SK-N-SH (cell line): ENCODE results near the gene RB1. TPM values are rescaled to one million over a fixed set of nuclear protein-coding genes. Genes with fewer than 3 reads are reported as not detected.

Source experiments
- CTCF ChIA-PET: fragments of 300-600, 350-600 bp; formaldehyde crosslinking; extraction: SDS; loops from one replicate; lab custom pipeline; 2021; lab: Yijun Ruan, JAX
- POLR2A ChIA-PET: fragments of 350-600 bp; sonication (Branson Sonifier 250); formaldehyde crosslinking; extraction: SDS; loops from one replicate; lab custom pipeline; 2020; ENCODE audit warnings: antibody characterized with exemption, inconsistent platforms; lab: Yijun Ruan, JAX
- DNase-seq: peaks from one replicate; pipeline ENCODE4 v3.0.0; 2012
- H2AFZ ChIP-seq: fragments of 200-600 bp; sonication (generic); 2 replicates; pipeline ENCODE4 v1.8.1; 2016; ENCODE audit warnings: antibody characterized with exemption, mild to moderate bottlenecking, low read depth
- H3F3A ChIP-seq: fragments of 200-600 bp; sonication (generic); replicated peaks from 2 replicates; pipeline ENCODE3; 2016; ENCODE audit warnings: antibody characterized with exemption, mild to moderate bottlenecking; ENCODE audit not compliant: insufficient read depth
- H3K27ac ChIP-seq, 2 experiments: fragments of 200-500 bp in 1 of 2; fragments of 200-600 bp in 1 of 2; sonication (Bioruptor generic) in 1 of 2; sonication (generic), shearing (Covaris generic) in 1 of 2; 2 replicates each; pipeline versions ENCODE4 v1.5.1 to v1.6.1; 2014 to 2016; ENCODE audit warnings: low read depth in 2 of 2, inconsistent platforms in 1 of 2, low read length in 1 of 2, mild to moderate bottlenecking in 1 of 2, mixed read lengths in 1 of 2
- H3K27me3 ChIP-seq: fragments of 200-600 bp; sonication (generic), shearing (Covaris generic); 2 replicates; pipeline ENCODE4 v1.6.1; 2016; ENCODE audit warnings: mixed run types; ENCODE audit not compliant: insufficient read depth
- H3K36me3 ChIP-seq, 2 experiments: fragments of 200-500 bp in 1 of 2; fragments of 200-600 bp in 1 of 2; sonication (Bioruptor generic) in 1 of 2; sonication (generic) in 1 of 2; replicated peaks in 1 of 2; 2 replicates each; pipeline versions ENCODE3 to v1.5.1; 2014 to 2016; ENCODE audit warnings: low read length in 1 of 2, mild to moderate bottlenecking in 1 of 2; ENCODE audit not compliant: insufficient read depth in 2 of 2, control insufficient read depth in 1 of 2
- H3K4me1 ChIP-seq, 2 experiments: fragments of 200-500 bp in 1 of 2; fragments of 200-600 bp in 1 of 2; sonication (Bioruptor generic) in 1 of 2; sonication (generic), shearing (Covaris generic) in 1 of 2; 2 replicates each; pipeline versions ENCODE4 v1.5.1 to v1.6.1; 2014 to 2016; ENCODE audit warnings: low read depth in 1 of 2, low read length in 1 of 2, mixed run types in 1 of 2; ENCODE audit not compliant: insufficient read depth in 2 of 2, control insufficient read depth in 1 of 2
- H3K4me2 ChIP-seq: fragments of 200-600 bp; sonication (generic), shearing (Covaris generic); 2 replicates; pipeline ENCODE4 v1.6.1; 2017; ENCODE audit warnings: mixed run types
- H3K4me3 ChIP-seq, 2 experiments: fragments of 200-500 bp in 1 of 2; fragments of 200-600 bp in 1 of 2; sonication (Bioruptor generic) in 1 of 2; sonication (generic), shearing (Covaris generic) in 1 of 2; 2 replicates each; pipeline versions ENCODE4 v1.5.1 to v1.8.1; 2014 to 2016; ENCODE audit warnings: low read depth in 2 of 2, inconsistent platforms in 1 of 2, low read length in 1 of 2, mild to moderate bottlenecking in 1 of 2, mixed read lengths in 1 of 2, moderate library complexity in 1 of 2
- H3K79me2 ChIP-seq: fragments of 200-600 bp; sonication (generic); 2 replicates; pipeline ENCODE4 v1.8.1; 2017; ENCODE audit warnings: mild to moderate bottlenecking; ENCODE audit not compliant: insufficient read depth
- H3K9ac ChIP-seq: fragments of 200-600 bp; sonication (generic); 2 replicates; pipeline ENCODE4 v1.6.1; 2017; ENCODE audit warnings: mixed run types
- H3K9me2 ChIP-seq: fragments of 200-600 bp; sonication (generic); 2 replicates; pipeline ENCODE4 v1.6.1; 2017; ENCODE audit warnings: mixed run types
- H3K9me3 ChIP-seq: fragments of 200-600 bp; sonication (generic); 2 replicates; pipeline ENCODE4 v1.6.1; 2017; ENCODE audit warnings: mixed run types, mild to moderate bottlenecking, moderate library complexity
- H4K20me1 ChIP-seq: fragments of 200-600 bp; sonication (generic); 2 replicates; pipeline ENCODE4 v1.6.1; 2017; ENCODE audit warnings: mild to moderate bottlenecking, mixed run types; ENCODE audit not compliant: insufficient read depth
- CHD2 ChIP-seq: fragments of 150-350 bp; IDR thresholded peaks from 2 replicates; pipeline ENCODE4 v1.6.1; 2018; ENCODE audit warnings: low read length; ENCODE audit not compliant: partially characterized antibody
- ELF1 ChIP-seq: IDR thresholded peaks from 2 replicates; pipeline ENCODE4 v1.4.0; 2012
- EZH2phosphoT487 ChIP-seq: fragments of 200-600 bp; sonication (generic); IDR thresholded peaks from 2 replicates; pipeline ENCODE4 v1.6.1; 2017; ENCODE audit warnings: low read depth, mixed run types, mild to moderate bottlenecking, antibody characterized with exemption, moderate library complexity, borderline replicate concordance
- FOXJ3 ChIP-seq: sonication (generic); formaldehyde crosslinking; IDR thresholded peaks from 2 replicates; pipeline ENCODE4 v1.5.1; 2020; ENCODE audit warnings: mild to moderate bottlenecking, missing genetic modification reagents
- FOXM1 ChIP-seq: IDR thresholded peaks from 2 replicates; pipeline ENCODE4 v1.4.0; 2012; ENCODE audit warnings: low read depth, mild to moderate bottlenecking
- IRF3 ChIP-seq: fragments of 150-350 bp; IDR thresholded peaks from 2 replicates; pipeline ENCODE4 v1.6.1; 2016; ENCODE audit warnings: mild to moderate bottlenecking, low read depth, low read length
- MAX ChIP-seq: IDR thresholded peaks from 2 replicates; pipeline ENCODE4 v1.4.0; 2012; ENCODE audit warnings: low read depth
- MXI1 ChIP-seq: IDR thresholded peaks from 2 replicates; pipeline ENCODE4 v1.6.1; 2012; ENCODE audit warnings: mild to moderate bottlenecking, low read depth, low read length, improper control_type of control experiment
- POLR2AphosphoS5 ChIP-seq: IDR thresholded peaks from 2 replicates; pipeline ENCODE4 v1.6.1; 2012; ENCODE audit warnings: low read depth, low read length
- TAF1 ChIP-seq: IDR thresholded peaks from 2 replicates; pipeline ENCODE4 v1.6.1; 2012; ENCODE audit warnings: low read depth, mild to moderate bottlenecking, low read length, moderate library complexity, borderline replicate concordance
- TEAD4 ChIP-seq: IDR thresholded peaks from 2 replicates; pipeline ENCODE4 v1.4.0; 2012; ENCODE audit warnings: mild to moderate bottlenecking, borderline replicate concordance; ENCODE audit not compliant: insufficient read depth
- USF1 ChIP-seq: IDR thresholded peaks from 2 replicates; pipeline ENCODE4 v1.4.0; 2012; ENCODE audit warnings: low read depth, borderline replicate concordance
- YY1 ChIP-seq: IDR thresholded peaks from 2 replicates; pipeline ENCODE4 v1.4.0; 2012; ENCODE audit warnings: low read depth, mild to moderate bottlenecking
- WGBS: methylation state at CpG from one replicate; pipeline ENCODE4 v1.1.6; 2017; ENCODE audit warnings: low lambda C conversion rate; 5-methylcytosine and 5-hydroxymethylcytosine counted together
- polyA plus RNA-seq, 3 experiments: library from polyadenylated mRNA; depleted of rRNA; stranded (reverse); fragments of >200 nt; gene quantifications; 2 replicates each; pipeline ENCODE4 v1.2.3, GENCODE V29; 2012

Gene RB1
- polyA plus RNA-seq, 1 of the 3 experiments (the other 2 are of a cell fraction), result 11.5 TPM

GRCh38 chr13:48304143-48304876 is 759 bp downstream of the RB1 start:
- peaks cover 13 to 14% of the 10 kb centered on the region in 2 experiments for H3K36me3 ChIP-seq
- CTCF ChIA-PET, result interaction anchor here (1.2 to 1.5 kb wide), 2 partner anchors 71 to 266 kb away, joined by 3 read pairs; partner anchors contain the start of gene ITM2B
- H3K4me3 ChIP-seq, result peak overlapping the region; percentile 81 to 91
- H3K9ac ChIP-seq, result peak overlapping the region; percentile 98
- H3K79me2 ChIP-seq, result peaks cover 52% of the 10 kb centered on the region
- TF ChIP-seq MXI1 (0 out of 2 replicates have a peak, but pooled peaks have one; percentile 46), MAX (peak; percentile 34; the same call in 1 of the 2 replicates), CHD2 (peak; percentile 12), TEAD4 (no peak)
- no peaks in the 10 kb centered on the region for H3K9me3 ChIP-seq
- H3K4me1 ChIP-seq, result peaks cover 0 to 17% of the 10 kb centered on the region in 2 experiments; a peak in 2 of 4 replicates
- H3K27me3 ChIP-seq, result no peaks in the 10 kb centered on the region
- H3K9me2 ChIP-seq, result no peaks in the 10 kb centered on the region
- H2AFZ ChIP-seq, result peak overlapping the region; percentile 87; the same call in 1 of the 2 replicates
- H3K27ac ChIP-seq, result peak overlapping the region; percentile 95 to 96
- H4K20me1 ChIP-seq, result no peaks in the 10 kb centered on the region
- H3K4me2 ChIP-seq, result peak overlapping the region; percentile 85
- peak; percentile 50 for DNase-seq
- peaks cover 12% of the 10 kb centered on the region for H3F3A ChIP-seq
- POLR2A ChIA-PET, result no interaction called here
- WGBS, result 3% methylated on average over 23 of the region's 36 CpGs

- H3K9me3 ChIP-seq, result no peaks in the 10 kb centered on the region
- ChIA-PET CTCF (interaction anchor here (1.0 kb wide), 1 partner anchor 13 kb away, joined by 4 read pairs; no protein-coding TSS in a partner anchor), POLR2A (no interaction called here)
- no peak overlapping the region for H2AFZ ChIP-seq
- H3K27me3 ChIP-seq, result no peaks in the 10 kb centered on the region
- no peak for TF ChIP-seq FOXJ3 (CRISPR knock-in tag)
- H3K36me3 ChIP-seq, result peaks cover 20 to 35% of the 10 kb centered on the region in 2 experiments
- H4K20me1 ChIP-seq, result no peaks in the 10 kb centered on the region
- WGBS, result 85% methylated on average over 1 of the region's 1 CpG
- no peak overlapping the region for H3K4me2 ChIP-seq
- no peak for DNase-seq
- no peak overlapping the region for H3K4me3 ChIP-seq
- H3K4me1 ChIP-seq, result no peaks in the 10 kb centered on the region
- H3K9me2 ChIP-seq, result no peaks in the 10 kb centered on the region
- H3K27ac ChIP-seq, result no peak overlapping the region
- peaks cover 100% of the 10 kb centered on the region for H3K79me2 ChIP-seq
- H3F3A ChIP-seq, result peaks cover 6% of the 10 kb centered on the region
- no peak overlapping the region for H3K9ac ChIP-seq
Measured at GRCh38 chr13:48311223-48311622, 7.7 kb downstream of the RB1 start.

GRCh38 chr13:48315969-48316650 is 12.6 kb downstream of the RB1 start:
- H3K9ac ChIP-seq, result no peak overlapping the region
- no peaks in the 10 kb centered on the region for H3K9me2 ChIP-seq

More at GRCh38 chr13:48315969-48316650, 12.6 kb downstream of the RB1 start:
- Histone ChIP-seq H4K20me1 (no peaks in the 10 kb centered on the region), H3K36me3 (peaks cover 17% of the 10 kb centered on the region in 2 experiments), H3K4me3 (no peak overlapping the region), H3F3A (no peaks in the 10 kb centered on the region), H3K27me3 (no peaks in the 10 kb centered on the region), H2AFZ (no peak overlapping the region), H3K9me3 (no peaks in the 10 kb centered on the region), H3K4me2 (no peak overlapping the region), H3K79me2 (peaks cover 58% of the 10 kb centered on the region), H3K27ac (no peak overlapping the region), H3K4me1 (no peaks in the 10 kb centered on the region)
- ChIA-PET POLR2A (no interaction called here), CTCF (interaction anchor here (0.7 to 1.6 kb wide), 2 partner anchors 18 to 713 kb away, joined by 4 to 6 read pairs; no protein-coding TSS in a partner anchor)
- 96% methylated on average over 17 of the region's 17 CpGs for WGBS
- no peak for DNase-seq
- no peak for TF ChIP-seq TEAD4
- no peak for TF ChIP-seq ELF1
- TF ChIP-seq POLR2AphosphoS5, result no peak
- TF ChIP-seq YY1, result no peak
- no peak for TF ChIP-seq TAF1
- TF ChIP-seq EZH2phosphoT487, result no peak
- TF ChIP-seq USF1, result no peak
- no peak for TF ChIP-seq FOXM1
- TF ChIP-seq IRF3, result no peak
